ENCODE data around the gene ACLY.

Gene ACLY

DNA sequence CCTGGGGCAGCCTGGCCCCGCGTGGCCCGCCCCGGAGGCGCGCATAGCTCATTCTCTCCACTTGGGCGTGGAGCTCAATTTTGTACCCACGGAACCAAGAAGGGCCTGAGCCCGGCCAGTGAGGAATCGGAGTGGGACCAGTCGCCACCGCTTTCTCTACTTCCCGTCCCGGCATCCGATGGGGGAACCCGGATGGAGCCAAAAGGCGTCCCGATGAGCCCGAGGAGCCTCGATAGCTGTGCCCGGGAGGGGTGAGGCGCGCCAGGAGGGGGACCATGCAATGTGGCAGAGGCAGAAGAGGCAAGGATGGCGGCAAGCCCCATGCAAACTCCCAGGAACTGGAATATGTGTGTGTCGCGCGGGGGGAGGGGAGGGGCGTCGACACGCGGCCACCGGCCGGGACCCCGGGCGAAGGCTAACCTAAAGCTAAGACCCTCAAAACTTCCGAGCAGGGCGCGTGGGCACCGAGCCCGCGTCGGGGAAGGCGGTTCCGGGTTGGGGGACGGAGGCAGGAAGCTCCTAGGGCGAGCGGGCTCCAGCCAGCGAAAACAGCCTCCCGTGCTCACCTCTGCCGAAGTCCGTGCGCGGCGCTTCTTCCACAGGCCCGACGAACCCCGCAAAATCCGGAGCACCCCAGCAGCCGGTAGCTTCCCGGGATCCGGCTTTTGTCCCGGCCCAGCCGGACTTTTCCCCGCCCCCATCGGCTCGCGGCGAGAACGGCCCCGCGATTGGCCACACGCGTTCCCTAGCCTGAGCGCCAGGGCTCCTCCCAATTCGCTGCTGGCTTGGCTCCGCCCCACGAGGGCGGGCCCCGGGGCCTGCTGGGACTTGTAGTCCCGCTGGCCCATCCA lies at the start of gene ACLY:
Gene ACLY (minus strand): TSS at position 638 of the 851 bp plus-strand sequence. CDS start 5,078 bp downstream, outside the sequence.
- in situ Hi-C loops (cut with HindIII; ENCODE audit: low sequenced_read_pairs), result no loop called here
- H3K4me3 ChIP-seq (ENCODE audit: low read depth, low read length), result peak within 1 kb of the TSS; percentile 98

GRCh38 chr17:41967921-41968578 lies 49.3 kb upstream of the ACLY start:
- H3K4me3 ChIP-seq (ENCODE audit: low read depth, low read length), result peak overlapping the region; percentile 87
- TF ChIP-seq, protein P1, sequence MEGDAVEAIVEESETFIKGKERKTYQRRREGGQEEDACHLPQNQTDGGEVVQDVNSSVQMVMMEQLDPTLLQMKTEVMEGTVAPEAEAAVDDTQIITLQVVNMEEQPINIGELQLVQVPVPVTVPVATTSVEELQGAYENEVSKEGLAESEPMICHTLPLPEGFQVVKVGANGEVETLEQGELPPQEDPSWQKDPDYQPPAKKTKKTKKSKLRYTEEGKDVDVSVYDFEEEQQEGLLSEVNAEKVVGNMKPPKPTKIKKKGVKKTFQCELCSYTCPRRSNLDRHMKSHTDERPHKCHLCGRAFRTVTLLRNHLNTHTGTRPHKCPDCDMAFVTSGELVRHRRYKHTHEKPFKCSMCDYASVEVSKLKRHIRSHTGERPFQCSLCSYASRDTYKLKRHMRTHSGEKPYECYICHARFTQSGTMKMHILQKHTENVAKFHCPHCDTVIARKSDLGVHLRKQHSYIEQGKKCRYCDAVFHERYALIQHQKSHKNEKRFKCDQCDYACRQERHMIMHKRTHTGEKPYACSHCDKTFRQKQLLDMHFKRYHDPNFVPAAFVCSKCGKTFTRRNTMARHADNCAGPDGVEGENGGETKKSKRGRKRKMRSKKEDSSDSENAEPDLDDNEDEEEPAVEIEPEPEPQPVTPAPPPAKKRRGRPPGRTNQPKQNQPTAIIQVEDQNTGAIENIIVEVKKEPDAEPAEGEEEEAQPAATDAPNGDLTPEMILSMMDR (IDR thresholded peaks at IDR 0.05; ENCODE audit: low read depth, low read length), result no peak
- no peak for DNase-seq (ENCODE audit: low read depth, low spot score)
- in situ Hi-C loops (cut with HindIII; ENCODE audit: low sequenced_read_pairs), result no loop called here

More for the DNA sequence above, at the start of gene ACLY:
- peak; percentile 99 for DNase-seq (ENCODE audit: low read depth, low spot score)
- TF ChIP-seq, protein P1 (IDR thresholded peaks at IDR 0.05; ENCODE audit: low read depth, low read length), result no peak

- DNase-seq (ENCODE audit: low read depth, low spot score), result no peak
- in situ Hi-C loops (cut with HindIII; ENCODE audit: low sequenced_read_pairs), result no loop called here
- TF ChIP-seq, protein P1 (IDR thresholded peaks at IDR 0.05; ENCODE audit: low read depth, low read length), result no peak
- H3K4me3 ChIP-seq (ENCODE audit: low read depth, low read length), result peak overlapping the region; percentile 87
These were observed 48.6 kb upstream of the ACLY start for GRCh38 chr17:41967141-41967920.

DNA sequence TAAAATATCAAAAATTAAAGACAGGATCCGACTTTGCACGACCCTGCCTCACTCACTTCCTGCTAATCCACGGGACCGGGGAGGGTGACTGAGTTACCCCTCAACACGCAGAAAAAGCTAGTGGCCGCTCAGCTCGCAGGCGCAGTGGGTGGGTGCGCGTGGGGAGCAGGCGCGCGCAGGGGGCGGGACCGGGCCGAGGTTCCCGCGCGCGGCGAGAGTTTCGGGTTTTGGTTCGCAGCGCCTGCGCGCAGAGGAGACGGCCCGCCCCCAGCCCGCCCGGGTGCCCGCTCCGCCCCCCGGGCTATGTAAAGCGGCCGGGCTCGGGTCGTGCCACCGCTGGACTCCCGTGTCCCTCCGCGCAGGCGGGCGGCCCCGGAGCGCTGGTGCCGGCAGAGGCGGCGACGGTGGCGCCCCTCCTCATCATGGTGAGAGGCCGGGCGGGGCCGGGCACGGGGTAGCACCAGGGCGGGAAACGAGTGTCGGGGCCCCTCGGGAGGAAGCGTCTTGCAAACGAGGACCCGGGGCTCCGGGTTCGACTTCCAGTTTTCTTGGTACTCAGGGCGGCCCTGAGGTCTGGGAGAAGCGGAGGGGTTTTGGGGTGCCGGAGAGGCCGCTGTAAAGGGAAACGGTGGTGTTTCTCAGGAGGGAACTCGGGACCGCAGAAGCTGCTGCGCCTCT lies 47.9 kb upstream of the ACLY start, which contains the start of gene CNP:
Gene CNP (plus strand): TSS at position 333 of the 678 bp plus-strand sequence. CDS start 90 bp downstream, at position 423.
- TF ChIP-seq, protein P1 (IDR thresholded peaks at IDR 0.05; ENCODE audit: low read depth, low read length), result no peak
- in situ Hi-C loops (cut with HindIII; ENCODE audit: low sequenced_read_pairs), result no loop called here
- peak within 1 kb of the TSS; percentile 87 for H3K4me3 ChIP-seq (ENCODE audit: low read depth, low read length)
- peak; percentile 91 for DNase-seq (ENCODE audit: low read depth, low spot score)

DNA sequence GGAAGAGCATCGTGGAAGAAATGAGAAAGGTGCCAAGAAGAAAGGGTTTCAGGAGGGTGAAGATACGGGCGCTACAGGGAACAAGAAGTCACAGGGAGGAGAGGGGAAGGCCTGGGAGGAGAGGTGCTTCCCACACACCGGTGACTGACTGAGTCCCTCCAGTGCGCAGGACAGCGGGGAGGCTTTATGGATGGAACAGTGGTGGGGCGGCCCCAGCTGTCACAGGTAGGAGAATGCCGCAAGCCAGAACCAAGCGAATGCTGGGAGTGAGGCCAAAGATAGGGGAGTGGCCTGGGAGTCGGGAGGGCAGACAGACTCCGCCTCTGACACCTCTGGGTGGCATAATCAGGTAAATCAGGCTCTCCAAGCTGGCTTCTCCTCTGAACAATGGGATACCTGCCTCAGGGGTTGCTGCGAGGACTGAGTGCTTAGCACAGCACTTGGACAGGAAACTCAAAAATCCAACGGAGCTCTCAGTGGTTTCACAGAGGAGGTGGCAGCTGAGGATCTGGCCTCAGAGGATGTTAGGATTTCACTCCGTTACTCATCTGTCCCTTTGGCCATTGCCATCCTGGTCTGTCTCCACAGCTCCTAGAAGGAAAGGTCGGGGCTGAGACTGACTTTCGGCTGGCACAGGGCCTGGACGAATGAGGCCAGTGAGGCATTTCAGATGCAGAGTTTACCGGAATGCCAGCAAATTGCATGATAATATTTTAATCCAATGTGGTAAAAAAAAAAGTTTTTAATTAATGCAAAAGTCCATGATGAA lies 47.1 kb upstream of the ACLY start:
- H3K4me3 ChIP-seq (ENCODE audit: low read depth, low read length), result peak overlapping the region; percentile 53
- TF ChIP-seq, protein P1 (IDR thresholded peaks at IDR 0.05; ENCODE audit: low read depth, low read length), result no peak
- DNase-seq (ENCODE audit: low read depth, low spot score), result no peak
- in situ Hi-C loops (cut with HindIII; ENCODE audit: low sequenced_read_pairs), result no loop called here

All from astrocyte of the spinal cord (primary cell).